GM18861 (cell line): ENCODE results near the gene DSCAML1.
"Not testable (repeated sequence)": the region's sequence is repeated elsewhere in the genome, so short reads cannot be mapped to it uniquely, and the experiment has no call there.

Experiments
- ATAC-seq: cut with Tn5 transposase; IDR thresholded peaks from one replicate; pipeline ENCODE4 v1.9.1; 2021; ENCODE audit not compliant: unreplicated experiment

The DSCAML1 gene

DNA sequence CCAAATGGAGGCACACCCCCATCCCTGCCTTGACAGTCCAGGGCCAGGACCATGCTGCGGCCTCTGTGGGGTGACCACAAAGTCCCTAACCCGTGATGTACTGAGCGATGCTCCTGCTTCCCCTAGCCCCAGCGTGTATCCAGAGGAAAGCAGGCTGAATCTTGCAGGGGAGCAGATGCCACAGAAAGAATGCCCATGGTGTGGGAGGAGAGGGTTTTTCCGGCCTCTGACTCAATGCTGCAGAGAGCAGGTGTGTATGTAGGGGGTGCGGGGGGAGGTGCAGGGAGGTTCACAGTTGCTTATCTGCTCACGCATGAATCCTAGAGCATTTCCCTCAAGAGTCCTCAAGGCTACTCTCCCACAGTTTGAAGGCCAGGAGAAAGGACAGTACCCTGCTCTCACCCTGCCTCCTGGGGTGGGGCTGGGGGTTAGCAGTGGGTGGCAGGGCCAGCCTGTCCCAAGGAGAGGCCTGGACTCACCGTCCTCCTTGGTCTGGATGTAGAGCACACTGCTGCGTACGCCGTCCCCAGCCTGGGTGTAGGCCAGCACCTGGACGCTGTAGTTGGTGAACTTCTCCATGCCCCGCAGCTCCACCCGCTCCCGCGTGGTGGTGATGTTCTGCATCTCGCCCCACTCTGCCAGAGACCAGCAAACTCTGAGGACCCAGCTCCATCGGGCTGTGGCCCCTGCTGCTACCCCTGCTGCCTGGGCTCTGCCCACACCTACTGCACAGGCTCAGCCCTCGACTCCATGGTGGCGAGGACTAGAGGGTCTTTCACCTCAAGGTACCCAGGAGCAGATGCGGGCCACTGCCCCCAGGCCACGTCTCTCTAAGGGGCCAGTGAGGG is 338.5 kb downstream of the DSCAML1 start:
- ATAC-seq, result no peak

DNA sequence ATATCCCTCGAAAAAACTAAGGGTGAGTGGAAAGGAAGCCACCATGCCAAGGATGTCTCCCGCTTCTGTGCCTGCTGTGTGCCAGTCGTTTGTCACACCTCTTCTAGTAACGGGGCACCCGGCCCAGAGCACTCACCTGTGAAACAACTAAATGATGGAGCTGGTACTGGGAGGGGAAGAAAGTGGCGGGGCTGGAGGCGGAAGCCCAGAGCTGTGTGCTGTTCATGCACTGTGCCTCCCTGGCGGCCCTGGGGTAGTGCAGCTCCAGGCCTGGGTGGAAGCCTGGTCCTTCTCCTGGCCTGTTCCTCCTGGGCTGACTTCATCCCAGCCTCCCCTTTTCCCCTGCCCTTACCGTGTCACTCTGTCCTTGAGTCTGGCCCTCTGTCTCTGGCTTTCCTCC is 339.2 kb downstream of the DSCAML1 start:
- no peak for ATAC-seq

DNA sequence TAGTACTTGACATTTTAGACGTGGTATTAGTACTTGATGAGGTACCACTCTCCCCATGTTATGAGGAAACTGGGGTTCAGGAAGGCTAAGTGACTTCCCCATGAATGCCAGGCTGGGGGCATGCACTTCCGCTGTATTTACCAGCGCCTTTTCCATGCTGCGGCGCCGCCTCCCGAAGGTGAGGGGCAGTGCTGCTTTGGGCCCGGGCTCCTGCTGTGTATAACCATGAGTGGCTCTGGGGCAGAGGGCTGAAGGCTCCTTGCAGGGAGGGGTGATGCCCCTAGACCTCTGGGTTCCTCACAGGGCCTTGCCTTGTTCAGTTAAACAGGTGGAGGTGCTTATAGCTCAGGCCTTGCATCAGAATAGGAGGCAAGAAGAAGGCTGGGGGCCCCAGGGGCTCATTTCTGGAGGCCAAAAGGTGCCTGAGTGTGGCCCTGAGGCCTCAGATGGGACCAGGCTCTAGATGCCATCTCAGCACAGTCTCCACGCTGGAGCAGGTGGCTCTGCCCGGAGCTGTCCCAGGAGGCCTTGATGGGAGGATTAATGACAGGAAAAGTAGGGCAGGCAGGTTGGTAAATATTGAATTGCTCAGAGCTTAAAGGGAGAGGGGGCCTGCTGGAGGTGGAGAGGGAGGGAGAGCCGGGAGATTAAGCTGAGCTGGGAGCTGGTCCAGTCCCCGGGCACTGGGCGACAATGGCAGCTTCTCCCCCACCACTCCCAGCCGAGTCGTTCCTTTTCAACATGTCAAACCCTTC is 339.8 kb downstream of the DSCAML1 start:
- ATAC-seq, result no peak

DNA sequence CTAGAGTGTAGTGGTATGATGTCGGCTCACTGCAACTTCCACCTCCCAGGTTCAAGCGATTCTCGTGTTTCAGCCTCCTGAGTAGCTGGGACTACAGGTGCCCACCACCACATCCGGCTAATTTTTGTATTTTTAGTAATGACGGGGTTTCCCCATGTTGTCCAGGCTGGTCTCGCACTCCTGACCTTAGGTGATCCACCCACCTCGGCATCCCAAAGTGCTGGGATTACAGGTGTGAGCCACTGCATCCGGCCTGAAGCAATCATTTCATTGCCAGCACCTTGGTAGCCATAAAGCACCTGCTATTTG is 340.3 kb downstream of the DSCAML1 start:
- ATAC-seq, result not testable (repeated sequence)

DNA sequence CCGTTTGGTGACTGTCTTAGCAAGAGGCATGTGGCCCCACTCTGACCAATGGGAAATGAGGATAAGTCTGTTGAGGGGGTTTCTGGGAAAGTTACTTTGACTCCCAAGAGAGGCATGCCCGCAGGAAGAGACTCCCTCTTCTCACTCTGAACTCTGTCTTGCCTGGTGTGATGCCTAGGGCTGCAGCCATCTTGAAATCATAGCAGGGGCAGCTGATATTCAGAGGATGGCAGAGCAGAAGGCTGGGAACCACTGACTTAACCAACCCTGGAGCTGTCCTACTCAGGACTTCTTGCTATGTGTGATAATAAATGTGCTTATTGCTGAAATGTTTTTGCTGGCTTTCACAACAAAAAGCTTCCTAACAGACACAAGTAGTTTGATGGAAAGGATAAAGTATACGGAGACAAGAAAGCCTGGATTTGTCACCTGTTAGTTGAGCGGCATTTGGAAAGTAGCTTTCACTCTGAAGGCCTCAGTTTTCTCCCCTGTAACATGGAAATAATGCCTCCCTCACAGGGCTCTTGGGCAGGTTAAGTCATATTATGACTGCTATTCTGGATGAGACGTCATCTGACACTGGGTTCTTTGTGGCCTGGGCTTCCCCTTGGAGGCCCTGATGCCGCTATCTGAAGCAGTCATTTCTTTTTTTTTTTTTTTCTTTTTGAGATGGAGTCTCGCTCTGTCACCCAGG is 340.8 kb downstream of the DSCAML1 start:
- ATAC-seq, result no peak

DNA sequence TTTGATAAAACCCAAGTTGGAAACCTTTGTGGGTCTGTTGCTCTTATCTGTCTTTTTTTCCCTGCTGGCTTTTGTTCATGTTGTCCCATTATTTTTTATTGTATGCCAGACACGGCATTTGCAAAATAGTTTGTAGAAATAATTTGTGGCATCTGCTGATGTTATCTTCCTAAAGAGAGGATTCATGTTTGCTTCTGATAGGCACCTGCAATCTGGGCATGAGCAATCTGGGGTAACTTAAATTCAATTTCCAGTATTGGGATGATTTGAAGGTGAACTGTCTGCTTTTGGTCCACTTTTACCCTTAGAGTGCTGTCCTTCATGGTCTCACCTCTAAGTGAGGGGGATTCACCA is 342.5 kb downstream of the DSCAML1 start:
- ATAC-seq, result no peak

DNA sequence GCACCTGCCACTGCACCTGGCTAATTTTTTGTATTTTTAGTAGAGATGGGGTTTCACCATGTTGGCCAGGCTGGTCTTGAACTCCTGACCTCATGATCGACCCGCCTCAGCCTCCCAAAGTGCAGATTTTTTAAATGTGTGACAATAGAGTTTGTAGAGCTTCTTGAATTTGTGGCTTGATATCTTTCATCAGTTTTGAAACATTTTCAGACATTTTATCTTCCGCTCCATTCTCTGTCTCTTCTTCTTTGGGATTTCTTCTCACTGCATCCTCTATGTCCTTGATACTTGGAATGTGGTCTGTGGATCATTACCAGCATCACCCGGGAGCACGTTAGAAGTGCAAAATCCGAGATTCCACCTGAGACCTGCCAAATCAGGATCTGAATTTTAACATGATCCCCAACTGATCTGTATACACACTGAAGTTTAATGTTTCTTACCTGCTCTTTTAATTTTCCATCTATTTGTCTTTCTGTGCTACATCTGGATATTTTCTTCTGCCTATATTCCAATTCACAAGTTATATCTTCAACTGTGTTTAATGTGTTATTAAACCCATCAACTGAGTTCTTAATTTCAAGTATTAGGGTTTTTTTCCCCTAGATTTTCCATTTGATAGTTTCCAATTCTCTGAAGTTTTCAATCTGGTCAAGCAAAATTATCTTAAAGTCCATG is 343.0 kb downstream of the DSCAML1 start:
- ATAC-seq, result no peak

DNA sequence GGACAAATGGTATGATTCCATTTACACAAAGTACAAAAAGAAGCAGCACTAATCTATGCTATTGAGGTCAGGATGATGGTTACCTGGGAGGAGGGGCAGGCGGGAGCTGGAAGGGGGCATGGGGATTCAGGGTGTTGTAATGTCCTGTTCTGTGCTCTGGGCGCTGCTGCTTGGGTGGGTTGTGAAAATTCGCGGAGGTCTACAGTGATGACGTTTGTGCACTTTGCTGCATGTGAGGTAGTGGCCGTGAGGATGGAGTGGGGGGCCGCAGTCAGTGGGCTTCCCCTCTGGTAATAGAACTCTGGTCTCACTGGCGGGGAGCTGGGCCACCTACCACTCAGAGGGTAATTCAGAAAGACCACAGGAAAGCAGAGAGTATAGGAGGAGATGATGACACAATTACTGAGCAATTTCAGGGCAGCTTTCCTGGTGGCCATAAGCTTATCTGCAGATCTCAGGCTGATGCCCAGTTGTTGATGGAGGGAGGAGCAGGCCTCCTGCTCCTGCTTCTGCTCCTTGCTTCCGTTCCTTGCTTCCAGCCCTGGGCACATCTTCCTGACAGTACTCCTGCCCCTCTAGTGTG is 347.8 kb downstream of the DSCAML1 start:
- ATAC-seq, result no peak

DNA sequence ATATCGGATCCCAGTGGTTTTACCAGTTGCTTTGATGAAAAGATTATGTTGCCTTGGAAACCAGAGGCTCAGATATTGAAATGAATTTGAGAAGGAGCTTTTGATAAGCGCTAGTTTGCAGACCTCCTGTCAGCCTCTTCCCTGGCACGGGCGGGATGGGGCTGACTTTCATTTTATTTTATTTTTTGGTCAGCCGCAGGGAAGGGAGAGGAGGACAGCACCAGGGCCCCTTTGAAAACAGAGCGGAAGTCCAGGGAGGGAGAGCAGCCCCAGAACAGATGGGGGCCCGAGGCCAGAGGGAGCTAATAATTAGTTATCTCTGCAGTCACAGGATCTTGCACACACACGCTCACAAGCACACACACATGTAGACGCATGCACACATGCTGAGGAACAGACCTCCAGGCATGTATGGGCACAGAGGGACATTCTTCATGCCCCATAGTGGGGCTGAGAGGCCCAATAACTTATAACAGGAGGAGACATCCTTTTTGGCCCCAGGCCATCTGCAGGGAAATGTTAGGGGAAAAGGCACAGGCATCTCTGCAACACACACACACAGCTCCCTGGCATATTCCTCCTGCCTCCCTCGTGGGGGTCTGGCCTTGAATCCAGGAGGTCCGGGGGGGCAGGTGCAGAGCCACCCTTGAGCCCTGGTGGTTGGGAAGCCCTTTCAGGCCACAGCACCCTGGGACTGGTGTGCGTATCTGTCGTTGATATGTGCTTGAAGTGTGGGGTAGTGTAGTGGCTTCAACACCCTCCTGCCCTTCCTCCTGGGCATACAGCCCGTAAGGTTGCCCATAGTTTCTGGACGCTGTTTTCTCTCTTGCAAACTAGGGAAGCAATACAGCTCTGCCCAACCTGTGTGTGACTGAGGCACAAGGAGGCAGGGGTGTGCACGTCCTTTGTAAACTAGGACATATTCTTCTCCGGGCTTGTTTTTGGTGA is 352.0 kb downstream of the DSCAML1 start:
- ATAC-seq, result no peak

DNA sequence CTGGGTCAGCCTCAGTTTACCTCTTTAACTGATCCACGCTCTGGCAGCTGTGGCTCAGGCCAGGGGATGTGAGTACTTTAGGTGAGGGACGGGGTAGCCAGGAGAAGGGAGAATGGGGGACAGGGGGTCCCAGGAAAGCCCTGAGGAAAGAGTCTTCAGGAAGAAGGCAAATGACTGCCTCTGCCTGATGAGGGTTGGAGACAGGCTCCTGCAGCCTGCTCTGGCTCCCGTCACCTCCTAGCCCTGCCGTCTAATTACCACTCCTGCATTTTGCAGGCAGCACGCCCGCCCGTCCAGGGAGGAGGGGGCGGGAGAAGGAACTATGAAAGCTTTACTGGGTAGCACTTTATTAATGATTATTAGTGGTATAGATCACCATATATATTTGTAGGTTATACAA is 352.8 kb downstream of the DSCAML1 start:
- no peak for ATAC-seq

DNA sequence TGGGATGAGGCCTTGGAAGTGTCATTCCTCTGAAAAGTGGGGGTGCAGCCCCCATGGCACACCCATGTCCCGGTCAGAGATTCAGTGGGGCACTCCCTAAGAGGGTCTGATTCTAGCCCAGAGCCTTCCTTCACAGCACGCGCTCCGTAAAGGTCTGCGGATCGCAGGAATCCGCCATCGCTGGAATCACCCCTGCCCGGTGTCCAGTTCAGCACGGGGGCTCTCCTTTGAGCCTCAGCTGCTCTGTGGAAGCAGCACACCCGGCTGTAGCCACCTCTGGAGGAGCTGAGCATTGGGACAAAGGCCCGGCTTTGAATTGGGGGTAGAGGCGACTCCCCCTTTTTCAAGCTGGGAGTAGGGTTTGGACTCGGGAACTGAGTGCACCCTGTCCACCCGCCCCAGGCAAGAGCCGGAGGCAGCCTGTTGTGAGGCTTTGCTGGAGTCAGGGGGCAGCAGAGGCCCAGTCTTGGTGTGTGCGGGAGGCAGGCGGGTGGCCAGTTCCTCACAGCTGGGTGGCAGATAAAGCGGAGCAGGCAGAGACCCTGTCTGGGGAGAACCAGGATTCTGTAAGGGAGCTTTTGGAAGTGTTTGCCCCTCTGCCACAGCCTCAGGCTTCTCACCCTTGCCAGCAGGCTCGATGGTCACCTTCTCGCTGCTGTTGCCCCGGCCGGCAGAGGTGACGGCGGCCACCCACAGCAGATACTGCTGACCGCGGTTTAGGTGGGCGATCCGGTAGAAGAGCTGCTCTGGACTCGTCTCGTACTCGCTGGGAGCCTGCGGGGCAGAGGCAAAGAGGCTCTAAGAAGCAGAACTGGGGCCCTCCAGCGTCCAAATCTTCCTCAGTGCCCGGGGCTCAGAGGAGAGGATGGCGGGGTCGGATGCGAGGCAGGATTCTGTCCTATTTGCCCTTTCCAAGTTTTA is 353.5 kb downstream of the DSCAML1 start:
- no peak for ATAC-seq

DNA sequence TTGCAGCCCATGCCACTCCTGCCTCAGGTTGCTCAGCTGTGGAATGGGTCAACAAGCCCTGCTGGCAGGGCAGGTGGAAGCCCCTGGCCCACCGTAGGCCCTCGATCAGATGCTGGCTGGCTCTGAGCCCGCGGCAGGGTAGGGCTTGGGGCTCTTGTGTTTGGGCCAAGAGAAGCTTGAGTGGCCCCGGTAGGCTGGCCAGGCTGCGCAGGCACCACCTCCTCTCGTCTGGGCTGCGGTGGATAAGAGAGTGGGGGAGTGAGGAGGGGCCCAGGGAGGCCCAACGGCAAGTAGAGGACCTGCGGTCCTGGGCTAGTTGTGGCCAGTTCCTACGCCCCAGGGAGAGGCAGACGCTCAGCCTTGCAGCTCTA is 354.2 kb downstream of the DSCAML1 start:
- no peak for ATAC-seq

DNA sequence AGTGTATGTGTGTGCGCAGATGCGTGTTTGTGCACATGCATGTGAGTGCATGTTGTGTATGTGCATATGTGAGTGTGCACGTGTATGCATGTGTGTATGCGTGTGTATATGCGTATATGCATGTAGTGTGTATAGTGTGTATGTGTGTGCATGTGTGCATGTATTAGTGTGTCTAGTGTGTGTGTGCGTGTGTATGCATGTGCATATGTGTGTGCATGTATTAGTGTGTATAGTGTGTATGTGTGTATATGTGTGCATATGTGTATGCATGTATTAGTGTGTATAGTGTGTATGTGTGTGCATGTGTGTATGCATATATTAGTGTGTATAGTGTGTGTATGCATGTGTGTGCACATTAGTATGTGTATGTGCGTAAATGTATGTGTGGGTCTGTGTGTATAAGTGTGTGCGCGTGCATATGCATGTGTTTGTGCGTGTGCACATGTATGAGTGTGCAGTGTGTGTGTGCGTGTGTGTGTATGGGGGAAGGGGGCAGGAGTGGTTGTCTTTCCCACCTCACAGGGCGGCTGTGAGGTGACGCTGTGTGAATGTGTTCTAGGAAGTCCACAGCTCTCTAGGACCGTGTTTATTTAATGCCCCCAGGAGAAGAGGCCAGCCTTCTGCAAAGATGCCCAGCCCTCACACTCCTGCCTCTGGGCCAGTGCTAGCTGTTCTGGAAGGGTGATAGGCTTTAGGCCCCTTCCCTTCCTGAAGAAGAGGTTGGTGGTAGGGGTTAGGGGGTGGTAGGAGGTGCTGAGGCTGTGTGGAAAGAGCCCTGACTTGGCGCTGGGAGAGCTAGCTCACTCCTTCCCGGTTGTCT is 354.8 kb downstream of the DSCAML1 start:
- ATAC-seq, result no peak

DNA sequence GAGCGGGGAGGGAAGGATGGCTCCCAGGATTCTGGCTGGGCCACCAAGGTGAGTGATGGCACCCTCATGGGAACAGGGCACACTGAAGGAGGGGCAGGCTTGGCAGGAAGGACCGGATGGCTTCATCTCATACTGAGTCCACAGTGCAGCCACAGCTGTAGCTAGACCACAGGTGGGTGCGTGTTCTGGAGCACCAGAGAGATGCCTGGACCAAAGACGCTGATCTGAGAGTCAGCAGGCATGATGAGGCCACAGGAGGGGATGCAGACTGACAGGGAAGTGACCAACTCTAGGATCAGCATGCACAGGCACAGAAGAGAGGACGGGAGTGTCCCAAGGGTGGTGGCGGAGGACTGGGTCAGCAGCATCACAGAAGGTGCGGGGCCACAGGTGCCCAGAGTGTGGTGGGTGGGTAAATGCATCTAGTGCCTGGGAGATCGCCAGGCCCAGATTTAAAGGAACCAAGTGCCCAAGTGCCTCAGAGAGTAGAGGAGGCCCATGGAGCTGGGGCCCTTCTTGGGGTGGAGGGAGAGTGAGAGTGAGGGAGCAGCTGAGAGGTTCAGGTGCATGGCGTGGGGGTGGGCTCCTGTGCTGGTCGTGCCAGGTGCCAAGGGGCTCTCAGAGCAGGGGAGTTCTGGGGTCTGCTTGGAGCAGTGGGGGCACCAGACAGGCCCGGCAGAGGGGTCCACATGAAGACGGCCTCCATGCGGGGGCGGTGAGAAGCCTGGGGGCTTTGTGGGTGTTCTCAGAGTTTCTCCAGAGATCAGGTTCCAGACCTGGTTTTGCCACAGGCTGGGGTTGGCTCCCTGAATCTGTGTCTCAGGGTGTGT is 355.7 kb downstream of the DSCAML1 start:
- no peak for ATAC-seq

DNA sequence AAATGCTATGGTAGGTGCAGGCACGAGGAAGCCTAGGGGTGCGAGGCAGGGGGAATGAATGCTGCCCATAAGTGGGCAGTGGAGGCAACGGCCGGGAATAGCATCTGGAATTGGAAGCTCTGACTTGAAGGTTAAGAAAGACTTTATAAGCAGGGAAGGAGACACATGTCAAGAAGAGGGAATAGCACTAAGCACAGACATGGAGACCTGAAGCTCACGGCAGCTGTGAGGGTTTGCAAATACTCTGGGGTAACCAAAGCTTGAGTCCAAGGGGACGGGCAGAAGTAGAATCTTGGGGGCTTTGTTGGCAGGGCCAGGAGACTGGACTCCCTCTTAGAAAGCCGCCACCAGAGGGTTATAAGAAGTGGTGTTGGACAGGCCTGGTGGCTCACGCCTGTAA is 356.8 kb downstream of the DSCAML1 start:
- no peak for ATAC-seq

DNA sequence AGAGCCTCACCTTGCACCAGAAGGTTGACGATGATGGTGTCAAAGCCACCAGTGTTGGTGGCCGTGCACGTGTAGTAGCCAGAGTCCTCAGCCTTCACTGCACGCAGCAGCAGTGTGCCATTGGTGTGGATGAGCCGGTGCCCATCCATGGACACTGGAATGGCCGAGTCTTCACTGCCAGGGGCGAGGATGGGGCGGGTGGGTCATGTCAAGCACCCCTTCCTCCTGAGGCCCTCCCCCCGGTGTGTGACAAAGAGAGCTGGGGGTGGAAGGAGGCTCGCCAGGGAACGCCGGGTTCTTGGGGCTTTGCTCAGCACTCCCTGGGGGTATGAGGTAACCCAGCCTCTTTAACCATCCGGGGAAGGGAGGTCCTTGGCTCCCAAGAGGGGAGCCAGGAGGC is 357.8 kb downstream of the DSCAML1 start:
- ATAC-seq, result no peak

DNA sequence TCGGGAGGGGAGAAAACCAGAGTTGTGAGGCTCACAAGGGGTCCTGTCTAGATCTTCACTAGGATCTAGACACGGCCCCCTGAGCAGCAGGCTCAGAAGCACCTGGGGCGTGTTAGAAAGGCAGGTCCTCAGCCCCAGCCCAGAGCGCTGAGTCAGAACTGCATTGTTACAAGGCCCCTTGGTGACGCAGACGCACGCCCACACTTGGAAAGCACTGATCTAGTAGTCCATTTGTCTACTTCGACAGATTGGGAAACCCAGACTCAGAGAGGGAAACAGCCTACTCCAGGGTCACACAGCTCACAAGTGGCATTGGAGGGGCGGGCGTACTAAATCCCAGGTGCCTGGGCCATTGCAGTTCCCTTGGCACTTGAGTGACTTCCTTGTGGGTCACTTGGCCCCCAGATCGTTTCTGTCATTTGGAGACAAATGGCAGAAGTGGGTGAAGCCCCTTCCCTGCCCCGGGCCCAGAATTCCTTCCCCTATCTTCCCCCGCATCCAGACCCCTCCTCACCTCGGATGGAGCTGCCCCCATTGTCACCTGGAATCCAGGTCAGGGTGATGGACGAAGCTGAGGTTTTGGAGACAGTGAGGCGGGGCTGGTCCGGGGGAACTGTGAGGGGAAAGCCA is 358.5 kb downstream of the DSCAML1 start:
- ATAC-seq, result no peak
